GM21576 (cell line): ENCODE measurements around the gene TSPAN32.

Experiments used
- ATAC-seq: cut with Tn5 transposase; IDR thresholded peaks from one replicate; pipeline ENCODE4 v1.9.1; 2021; ENCODE audit warnings: mild to moderate bottlenecking, moderate library complexity; ENCODE audit not compliant: unreplicated experiment

The TSPAN32 gene, protein sequence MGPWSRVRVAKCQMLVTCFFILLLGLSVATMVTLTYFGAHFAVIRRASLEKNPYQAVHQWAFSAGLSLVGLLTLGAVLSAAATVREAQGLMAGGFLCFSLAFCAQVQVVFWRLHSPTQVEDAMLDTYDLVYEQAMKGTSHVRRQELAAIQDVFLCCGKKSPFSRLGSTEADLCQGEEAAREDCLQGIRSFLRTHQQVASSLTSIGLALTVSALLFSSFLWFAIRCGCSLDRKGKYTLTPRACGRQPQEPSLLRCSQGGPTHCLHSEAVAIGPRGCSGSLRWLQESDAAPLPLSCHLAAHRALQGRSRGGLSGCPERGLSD

DNA sequence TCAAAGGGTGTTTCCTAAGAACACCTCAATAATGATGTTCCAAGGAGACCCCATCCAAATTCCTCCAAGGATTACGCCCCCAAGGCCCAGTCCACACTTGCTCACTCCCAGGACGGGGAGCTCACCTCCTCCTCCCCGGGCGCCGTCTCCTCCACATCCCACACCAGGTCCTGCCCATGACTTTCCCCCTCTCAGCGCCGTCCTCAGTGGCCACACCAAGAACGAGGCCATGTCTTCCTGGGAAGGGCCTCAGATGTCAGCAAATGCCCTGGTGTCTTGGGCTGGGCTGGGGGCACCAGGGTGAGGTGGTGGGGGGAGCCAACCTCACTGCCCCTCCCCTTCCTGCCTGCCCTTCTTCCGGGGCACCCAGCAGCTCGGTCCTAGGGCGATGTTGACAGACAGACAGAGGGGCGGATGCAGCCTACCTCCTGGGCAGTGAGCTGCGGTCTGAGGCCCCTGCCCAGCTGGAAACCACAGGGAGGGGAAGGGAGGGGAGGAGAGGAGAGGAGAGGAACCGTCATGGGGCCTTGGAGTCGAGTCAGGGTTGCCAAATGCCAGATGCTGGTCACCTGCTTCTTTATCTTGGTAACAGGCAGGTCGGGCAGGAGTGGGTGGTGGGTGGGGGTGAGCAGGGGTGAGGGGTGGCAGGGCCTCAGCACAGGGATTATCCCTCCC, at the start of gene TSPAN32, which contains the start of gene C11orf21:
Gene TSPAN32, plus strand, starts transcription at position 383 of the 675 bp plus-strand sequence. Its CDS starts 137 bp downstream, at position 520.
Gene C11orf21, minus strand, starts transcription at position 288 of the 675 bp plus-strand sequence. Its CDS starts 110 bp downstream, at position 178.
- no peak for ATAC-seq

DNA sequence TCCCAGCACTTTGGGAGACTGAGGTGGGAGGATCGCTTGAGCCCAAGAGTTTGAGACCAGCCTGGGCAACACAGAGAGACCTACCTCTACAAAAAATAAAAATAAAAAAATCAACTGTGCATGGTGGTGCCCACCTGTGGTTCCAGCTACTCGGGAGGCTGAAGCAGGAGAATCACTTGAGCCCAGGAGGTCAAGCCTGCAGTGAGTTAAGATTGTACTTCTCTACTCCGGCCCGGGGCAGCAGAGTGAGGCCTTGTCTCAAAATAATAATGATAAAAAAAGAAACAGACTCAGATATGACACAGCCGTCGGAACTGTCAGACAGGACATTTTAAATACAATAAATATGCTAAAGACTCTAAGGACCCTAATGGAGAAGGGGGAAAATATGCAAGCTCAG, 49.8 kb upstream of the TSPAN32 start:
- no peak for ATAC-seq

DNA sequence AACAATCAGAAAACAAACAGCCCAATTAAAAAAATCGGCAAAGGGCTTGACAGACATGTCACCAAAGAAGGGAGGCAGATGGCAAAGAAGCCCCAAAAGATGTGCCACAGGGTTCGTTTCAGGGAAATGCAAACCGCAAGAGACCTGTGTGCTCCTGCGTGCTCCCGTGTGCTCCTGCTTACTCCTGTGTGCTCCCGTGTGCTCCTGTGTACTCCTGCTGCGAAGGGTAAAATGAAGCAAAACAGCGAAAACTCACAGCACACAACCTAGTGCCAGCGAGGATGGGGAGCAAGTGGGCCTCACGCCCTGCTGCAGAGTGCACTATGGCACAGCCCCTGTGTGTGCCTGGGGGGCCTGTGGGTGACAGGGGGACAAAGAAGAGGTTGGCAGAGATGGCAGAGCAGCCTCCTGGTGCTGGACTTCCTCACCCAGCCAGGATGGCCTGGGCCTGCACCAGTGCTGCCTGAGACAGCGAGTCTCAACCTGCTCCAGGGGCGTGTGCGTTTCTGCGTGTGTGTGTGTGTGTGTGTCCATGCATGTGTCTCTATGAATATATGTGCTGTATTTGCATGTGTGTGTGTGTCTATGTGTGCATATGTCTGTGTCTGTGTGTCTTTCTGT, 45.4 kb upstream of the TSPAN32 start:
- no peak for ATAC-seq

DNA sequence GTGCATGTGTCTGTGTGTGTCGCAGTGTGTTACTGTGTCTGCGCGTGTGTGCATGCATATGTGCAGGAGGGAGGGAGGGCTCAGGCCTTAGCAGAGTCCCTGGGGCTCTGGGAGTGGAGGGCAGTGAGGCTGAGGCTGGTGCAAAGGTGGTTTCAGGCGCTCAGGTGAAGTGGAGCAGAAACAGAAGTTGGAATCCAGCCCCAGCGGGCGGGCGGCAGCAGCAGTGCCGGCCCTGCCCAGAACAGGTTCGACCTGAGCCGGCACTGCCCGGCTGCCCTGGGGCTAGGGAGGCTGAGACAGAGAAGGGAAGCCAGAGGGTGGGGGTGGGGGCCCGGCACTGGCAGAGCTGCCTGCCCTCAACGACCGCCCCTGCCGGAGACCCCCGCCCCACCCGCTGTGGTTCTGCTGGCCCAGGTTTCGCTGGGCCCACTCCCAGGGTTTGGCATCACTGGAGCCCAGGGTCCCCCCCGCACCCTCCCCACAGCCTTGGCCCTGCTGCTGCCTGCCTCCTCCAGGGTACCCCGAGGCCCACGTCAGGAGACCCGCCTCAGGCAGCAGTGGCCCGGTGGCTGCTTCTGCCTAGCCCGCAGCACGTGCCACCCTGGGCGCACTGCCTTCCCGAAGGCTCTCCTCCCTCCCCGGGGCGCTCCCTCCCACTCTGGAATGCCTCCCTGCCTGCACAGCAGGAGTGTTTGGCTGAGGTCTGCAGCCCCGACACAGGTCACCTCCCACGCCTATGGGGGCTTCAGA, 44.7 kb upstream of the TSPAN32 start:
- ATAC-seq = no peak

DNA sequence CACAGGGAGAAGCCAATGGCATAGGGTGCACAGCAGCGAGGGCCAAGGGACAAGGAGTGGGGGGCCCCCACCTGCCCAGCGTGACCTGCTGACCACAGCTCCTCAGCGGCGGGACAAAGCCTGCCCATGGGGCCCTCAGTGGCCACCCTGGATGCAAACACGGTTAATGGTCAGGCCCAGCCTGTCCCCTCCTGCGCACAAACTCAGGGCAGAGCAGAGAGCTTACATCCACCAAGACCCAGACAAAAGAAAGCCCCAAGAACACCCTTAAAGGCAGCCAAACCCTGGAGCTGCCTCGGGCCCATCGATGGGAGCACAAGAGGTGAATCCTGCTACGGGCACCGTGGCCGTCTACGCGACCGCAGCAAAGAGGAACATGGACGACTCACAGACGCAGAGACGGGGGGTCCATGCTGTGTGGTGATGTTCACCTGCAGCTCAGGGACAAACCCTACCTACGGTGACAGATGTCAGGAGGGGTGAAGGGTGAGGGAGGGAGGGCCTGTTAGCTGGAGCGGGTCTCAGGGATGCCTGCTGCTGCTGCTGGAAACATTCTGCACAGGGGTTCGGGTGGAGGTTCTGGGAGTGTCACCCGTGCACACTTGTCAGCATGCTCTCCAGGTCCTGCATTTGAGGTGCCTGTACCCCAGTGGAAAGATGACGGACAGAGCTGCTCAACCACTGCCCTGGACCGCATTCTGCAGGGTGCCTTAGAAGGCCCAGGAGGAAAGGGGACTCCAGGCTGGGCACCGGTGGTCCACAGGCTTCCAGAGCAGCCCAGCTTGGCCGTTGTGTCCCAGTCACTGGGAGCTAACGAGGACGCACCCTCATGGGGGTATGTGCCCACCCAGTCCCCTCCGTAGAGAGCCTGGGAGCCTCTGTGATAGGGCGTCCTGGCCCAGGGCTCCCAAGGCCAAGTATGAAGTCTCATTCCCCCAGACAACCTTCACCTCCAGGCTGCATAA, 43.0 kb upstream of the TSPAN32 start:
- ATAC-seq = no peak

DNA sequence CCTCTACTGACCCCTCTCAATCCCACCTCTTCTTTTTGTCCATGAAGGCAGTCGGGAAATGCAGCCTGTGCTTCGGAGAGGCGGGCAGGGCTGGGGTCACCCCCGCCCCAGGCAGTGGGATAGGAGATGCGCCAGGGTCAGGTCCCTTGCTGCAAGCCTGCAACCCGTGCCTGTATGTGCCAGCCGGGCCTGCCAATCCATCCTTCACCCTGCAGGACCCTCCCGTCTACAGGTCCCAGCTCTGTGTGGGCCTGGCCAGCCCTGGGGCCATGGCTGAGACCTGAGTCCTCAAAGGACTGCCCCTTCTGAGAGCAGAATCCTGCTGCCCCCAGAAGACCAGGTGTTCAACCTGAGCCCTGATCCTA, 42.4 kb upstream of the TSPAN32 start:
- ATAC-seq = no peak

DNA sequence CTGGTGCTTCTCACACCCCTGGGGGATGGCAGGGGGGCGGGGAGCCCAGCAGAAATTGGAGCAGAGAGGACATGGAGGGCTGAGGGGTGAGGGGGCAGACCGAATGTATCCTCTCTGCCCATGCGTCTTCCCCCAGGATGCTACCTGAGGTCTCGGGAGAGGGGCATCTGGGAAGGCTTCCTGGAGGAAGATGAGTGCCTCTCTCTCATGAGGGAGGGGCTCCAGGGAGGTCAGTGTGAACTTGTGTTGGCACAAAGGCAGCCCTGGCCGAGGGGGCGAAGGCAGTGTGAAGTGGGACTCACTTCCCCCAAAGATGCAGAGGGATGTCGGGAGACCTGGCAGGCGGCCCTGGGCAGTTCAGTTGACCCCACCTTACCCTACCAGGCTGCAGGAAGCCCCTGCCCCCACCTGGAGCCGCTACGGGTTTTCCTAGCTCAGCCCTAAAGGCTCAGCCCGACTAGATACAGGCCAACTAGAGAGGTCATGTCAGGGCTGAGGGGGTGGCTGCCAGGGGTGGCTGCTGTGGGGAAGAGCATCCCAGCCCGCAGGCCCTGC, 41.8 kb upstream of the TSPAN32 start:
- ATAC-seq = no peak

DNA sequence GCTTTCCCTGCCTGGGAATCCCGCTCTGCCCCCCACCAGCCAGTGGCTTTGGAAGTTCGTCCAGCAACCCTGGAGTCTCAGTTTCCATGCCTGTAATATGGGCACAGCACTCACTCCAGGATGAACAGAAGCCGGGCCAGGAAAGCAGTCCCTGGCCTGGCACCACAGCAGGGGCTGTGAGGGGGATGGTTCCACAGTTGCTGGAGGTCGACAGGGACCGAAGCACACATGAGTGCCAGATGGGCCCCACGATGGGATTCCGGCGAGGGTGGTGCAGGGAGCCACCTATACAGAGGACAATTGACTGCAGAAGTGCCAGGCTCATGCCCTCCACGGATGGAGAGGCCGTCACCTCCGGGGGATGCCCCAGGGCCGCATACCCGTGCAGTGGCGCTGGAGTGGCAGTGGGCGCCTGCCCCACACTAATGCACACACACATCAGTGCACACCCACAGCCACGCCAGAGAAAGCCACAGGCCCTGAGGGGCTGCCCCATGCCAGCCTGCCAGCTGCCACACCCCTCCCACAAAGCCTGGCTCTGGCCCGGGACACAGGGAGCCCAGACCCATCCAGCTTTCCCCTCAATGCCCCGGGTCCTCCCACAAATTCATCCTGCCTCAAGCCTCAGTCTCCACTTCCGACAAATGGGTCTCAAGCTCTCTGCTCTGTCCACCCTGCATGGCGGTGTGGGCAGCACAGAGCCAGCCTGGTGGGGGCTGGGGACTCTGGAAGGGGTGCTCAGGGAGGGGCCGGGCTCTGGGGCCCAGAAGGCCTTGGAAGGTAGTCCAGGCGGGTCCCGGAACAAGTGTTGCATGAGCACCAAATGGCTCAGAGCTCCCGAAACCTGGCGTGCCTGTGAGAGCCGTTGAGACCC, 41.1 kb upstream of the TSPAN32 start:
- no peak for ATAC-seq

DNA sequence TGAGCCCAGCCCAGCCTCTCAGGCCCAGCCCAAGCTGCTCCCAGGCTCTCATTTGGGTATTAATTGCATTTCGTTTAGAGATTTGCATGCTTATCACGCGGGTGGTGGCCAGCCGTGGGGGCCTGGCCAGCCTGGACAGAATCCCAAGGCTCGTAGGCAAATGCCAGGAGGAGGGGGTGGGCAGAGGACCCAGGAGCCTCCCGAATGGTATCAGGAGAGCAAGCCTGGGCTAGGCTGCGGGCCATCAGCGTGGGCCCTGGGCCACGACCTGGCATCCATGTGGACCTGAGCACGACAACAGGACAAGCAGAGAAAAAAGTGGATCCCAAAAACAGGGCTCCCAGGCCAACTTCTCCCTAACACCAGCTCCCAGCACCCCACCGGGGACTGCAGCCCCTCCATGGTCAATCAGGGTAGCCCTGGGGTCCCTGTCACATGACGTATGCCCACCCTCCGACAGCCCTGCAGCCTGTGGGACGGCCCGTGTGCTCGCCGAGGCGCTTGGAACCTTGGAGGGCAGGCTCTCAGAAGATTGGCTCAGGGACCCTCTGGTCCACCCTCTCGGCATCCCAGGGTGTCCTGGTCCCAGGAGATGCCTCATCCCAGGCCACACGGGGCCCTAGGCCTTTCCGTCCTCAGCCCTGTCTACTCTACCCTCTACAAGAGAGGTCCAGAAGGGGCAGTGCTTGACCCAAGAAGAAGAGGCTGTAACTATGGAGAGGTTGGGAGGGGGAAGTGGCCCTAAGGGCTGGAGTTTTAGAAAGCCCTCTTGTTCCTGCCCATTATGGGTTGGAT, 40.2 kb upstream of the TSPAN32 start:
- ATAC-seq = no peak

DNA sequence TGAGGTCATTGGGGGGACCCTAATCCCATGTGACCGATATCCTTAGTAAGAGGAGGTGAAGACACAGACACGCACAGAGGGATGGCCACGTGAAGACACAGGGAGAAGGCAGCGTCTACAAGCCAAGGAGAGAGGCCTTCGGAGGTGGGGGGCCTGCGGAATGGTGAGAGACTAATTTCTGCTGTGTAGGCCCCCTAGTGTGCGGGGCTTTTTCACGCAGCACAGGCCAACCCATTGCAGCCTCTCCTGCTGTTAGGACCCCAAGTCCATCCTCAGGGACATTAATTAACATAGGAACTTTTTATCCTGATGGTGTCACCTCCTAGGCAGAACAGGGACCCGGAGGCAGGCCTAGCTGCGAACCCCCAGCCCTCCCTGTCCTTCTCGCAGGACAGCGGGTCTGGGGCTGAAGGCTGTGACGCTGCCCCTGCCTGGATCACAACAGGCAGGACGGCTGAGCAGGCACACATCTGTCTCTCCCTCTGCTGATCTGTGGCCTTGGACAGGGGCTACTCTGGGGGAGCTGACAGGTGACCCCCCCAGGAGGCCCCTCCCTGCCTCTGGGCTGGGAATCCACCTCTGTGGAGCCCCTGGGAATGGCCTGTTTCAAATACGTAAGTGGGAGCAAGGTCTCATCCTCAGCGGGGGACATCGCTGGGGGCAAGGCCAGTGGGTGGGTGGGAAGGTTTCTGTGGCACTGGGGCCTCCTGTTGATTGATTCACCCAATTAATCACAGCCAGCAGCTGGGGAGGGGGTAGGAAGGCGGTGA, 39.3 kb upstream of the TSPAN32 start:
- ATAC-seq = no peak

DNA sequence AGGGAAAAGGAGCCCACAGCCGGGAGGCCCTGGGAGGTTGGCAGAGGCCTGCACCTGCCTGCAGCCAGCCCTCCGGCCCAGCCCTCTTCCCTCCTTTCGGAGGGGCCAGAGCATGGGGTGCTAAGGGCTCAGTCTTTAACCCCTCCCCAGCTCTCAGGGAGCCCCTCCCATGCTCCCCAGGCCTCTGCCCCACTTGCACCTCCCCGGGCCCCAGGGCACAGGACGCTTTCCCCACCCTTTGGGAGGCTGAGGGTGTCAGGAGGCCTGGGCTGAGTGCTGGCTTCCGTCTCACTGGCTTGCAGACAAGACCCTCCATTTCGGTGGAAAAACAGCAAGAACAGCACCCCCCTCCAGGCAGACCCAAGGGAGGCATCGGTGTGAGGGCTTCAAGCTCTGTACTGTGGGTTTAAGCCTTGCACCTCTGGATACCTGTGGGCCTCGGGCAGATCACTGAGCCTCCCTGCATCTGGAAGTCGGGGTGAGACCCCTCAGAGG, 38.7 kb upstream of the TSPAN32 start:
- ATAC-seq = no peak

DNA sequence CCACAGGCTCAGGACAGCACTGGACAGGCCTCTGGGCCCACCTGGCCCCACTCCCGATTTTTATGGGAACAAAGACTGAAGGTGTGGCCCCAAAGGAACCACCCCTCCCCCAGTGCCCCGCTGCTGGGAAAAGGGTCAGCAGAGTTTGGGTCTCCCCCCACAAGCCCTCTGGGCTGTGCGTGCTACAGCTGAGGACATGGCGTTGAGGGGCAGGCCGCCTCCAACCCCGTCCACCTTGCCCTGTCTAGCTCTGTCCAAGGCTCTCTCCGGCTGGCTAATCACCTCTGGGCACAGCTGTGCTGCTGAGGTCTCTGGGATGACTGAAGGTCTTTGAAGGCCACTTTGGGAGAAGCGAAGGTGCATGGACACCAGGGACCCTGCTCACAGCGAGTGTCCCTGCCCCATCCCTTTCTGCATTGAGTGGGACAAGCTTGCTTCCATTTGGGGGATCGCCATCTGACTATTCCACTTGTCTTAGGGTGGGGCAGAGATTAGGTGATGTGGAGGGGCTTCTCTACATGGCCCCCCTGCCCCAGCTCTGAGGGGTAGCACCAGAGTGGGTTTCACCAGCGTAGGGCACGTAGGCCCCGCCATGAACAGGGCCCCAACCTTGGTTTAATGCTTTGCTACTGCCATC, 38.0 kb upstream of the TSPAN32 start:
- ATAC-seq = no peak

DNA sequence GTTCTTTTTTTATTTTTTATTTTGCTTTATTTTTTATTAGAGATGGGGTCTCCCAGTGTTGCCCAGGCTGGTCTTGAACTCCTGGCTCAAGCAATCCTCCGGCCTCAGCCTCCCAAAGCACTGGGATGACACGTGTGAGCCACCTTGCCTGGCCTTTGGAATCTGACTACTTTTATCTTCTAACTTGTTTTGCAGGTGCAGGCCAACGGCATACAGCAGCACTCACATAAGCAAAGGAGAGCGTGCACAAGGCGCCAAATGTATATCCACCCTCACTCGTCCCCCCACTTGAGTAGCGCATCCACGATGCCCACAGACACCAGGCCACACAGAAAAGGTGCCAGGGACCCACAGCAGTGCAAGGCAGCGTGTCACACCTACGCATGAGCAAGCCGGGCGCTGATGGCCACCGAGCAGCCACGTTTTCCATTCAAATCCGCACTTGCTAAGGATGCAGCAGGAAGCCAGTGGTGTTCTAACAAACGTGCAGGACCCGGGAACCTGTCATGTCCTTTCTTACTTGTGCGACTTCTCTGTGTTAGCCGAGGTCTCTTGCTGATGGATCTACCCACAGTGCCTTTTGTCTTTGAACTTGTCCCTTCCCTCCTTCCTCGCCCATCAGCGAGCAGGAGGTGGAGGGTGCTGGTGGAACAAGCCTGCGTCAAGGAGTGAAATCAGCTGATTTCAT, 37.3 kb upstream of the TSPAN32 start:
- no peak for ATAC-seq

DNA sequence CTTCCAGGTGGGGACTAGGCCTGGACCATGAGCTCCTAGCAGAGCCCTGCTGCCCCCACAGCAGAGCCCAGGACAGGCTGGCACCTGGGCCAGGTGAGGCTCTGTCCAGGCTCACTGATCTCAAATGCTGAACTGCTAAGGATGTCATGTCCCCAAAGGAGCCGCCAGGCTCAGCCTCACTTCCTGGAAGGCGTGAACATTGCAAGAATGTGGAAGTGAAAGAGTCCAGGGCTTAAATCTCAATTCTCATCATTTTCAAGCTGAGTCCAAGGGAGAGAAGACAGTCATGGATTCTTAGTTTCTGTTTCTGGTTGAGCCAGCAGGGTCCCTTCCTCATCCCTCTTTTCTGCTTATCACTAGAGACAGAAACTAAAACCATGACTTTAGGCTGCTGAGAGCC, 36.4 kb upstream of the TSPAN32 start:
- ATAC-seq = no peak

DNA sequence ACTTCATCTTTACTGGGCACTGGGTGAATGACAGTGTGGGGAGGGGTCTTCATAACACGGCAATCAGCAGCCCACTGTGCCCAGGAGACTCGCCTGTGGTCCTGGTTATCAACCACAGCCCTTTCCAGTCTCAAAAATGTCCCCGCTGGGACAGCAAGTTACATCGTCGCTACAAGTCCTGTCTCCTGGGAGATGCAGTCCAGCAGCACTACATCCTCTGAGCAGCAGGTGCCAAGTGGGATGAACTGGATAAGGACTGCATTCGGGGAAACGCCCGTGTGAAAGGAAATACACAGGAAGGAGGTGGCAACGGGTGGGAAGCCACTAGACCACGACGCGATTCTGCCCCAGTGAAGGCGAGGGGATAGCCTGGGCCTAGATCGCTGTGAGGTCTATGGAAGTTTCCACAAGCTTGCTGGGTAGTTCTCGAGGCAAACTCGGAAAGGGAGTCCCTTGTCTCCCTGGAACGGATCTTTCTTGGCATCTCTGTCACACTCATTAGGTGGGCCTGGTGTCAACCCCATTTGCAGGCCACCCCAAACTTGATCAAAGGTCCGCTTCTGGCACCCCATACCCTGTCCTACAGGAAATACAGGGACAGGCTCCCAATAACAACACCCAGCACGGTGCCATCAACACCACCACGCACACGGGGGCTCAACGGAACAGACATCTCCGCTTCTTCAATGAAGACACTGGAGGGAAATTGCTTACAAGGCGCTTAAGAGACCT, 35.8 kb upstream of the TSPAN32 start:
- no peak for ATAC-seq
